ENCODE data around the gene KLHL35.

The KLHL35 gene

DNA sequence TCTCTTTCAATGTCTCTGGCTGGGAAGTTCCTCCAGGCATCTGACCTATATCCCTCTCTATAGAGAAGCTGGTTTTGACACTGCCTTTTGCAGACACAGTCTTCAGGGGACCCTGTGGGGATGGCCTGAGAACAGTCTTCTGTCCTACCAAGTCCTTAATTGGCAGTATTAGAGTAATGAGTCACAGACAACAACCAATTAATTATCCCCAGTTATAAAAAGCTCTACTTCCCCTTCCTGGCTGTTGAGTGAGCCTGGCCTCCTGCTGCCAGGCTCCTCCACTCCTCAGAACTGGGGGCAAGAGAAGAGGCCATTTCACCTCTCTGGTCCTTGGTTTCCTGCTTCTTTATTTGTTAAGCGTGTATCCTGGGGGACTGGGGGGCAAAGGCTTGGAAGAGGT is 41.2 kb upstream of the KLHL35 start:
- TF ChIP-seq FOXP2 (optimal IDR thresholded peaks at IDR 0.05; ENCODE audit: borderline replicate concordance, extremely low read depth, extremely low read length, insufficient read depth), result no peak
- TF ChIP-seq REST (IDR thresholded peaks at IDR 0.05; ENCODE audit: insufficient read depth in 1 of 2, low read depth in 2 of 2, low read length in 2 of 2), result no peak
- peak; percentile 39; the same call in 1 of the 2 replicates for TF ChIP-seq POLR2AphosphoS5 (IDR thresholded peaks at IDR 0.05; ENCODE audit: low read depth, low read length)

DNA sequence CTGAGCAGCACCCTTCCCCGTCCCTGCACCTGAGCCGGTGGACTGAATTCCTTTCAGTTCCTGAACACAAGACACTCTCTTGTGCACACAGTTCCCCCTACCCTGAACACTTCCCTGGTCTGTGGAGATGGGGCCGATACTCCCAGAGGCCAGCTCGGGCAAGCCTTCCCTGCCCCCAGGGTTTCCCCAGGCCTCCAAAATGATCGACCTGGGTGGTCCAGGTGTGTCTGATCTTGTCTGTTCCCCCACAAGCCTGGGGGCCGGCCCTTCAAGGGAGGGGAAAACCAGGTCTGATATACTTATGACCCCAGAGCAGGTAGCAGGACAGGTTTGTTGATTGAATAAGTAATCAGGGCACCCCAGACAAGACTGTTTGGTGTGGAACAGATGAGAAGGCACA is 40.7 kb upstream of the KLHL35 start:
- TF ChIP-seq TAF1 (IDR thresholded peaks at IDR 0.05; ENCODE audit: borderline replicate concordance, insufficient read depth, low read length) (no peak), SIN3A (IDR thresholded peaks at IDR 0.05; ENCODE audit: borderline replicate concordance, insufficient read depth, low read length) (no peak), POLR2AphosphoS5 (IDR thresholded peaks at IDR 0.05; ENCODE audit: low read depth, low read length) (no peak), REST (IDR thresholded peaks at IDR 0.05; ENCODE audit: insufficient read depth in 1 of 2, low read depth in 2 of 2, low read length in 2 of 2) (no peak), FOXP2 (optimal IDR thresholded peaks at IDR 0.05; ENCODE audit: borderline replicate concordance, extremely low read depth, extremely low read length, insufficient read depth) (no peak)

DNA sequence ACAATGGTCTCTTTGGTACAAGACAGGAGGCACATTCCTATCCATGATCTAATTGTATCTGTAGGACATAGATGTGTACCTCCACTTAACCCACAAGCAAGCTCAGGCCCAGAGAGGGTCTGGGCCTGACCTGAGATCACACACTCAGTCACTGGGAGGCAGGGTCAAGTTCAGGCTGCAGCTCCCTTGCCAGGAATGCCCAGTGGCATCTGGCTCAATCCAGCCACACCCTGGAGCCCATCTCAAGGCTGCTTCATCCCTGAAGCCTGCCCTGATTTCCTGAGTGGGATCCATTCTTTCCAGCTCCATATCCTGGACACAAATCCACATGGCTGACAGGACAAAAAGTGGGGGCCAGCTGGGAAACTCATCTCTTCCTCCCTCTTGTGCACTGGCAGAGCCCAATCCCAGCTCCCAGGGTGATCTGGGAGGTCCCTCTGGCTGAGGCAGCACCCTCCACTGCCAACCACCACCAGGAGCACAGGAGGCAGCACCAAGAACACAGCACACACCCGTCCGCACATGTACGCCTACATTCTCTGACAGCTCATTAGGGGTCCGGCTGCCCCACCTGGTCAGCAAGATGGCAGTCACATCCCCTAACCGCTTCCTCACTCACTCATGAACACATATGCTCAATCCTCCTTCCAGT is 39.2 kb upstream of the KLHL35 start:
- TF ChIP-seq REST (IDR thresholded peaks at IDR 0.05; ENCODE audit: insufficient read depth in 1 of 2, low read depth in 2 of 2, low read length in 2 of 2) (no peak), SIN3A (IDR thresholded peaks at IDR 0.05; ENCODE audit: borderline replicate concordance, insufficient read depth, low read length) (no peak), FOXP2 (optimal IDR thresholded peaks at IDR 0.05; ENCODE audit: borderline replicate concordance, extremely low read depth, extremely low read length, insufficient read depth) (no peak), TAF1 (IDR thresholded peaks at IDR 0.05; ENCODE audit: borderline replicate concordance, insufficient read depth, low read length) (no peak), POLR2AphosphoS5 (IDR thresholded peaks at IDR 0.05; ENCODE audit: low read depth, low read length) (no peak)

- TF ChIP-seq FOXP2 (optimal IDR thresholded peaks at IDR 0.05; ENCODE audit: borderline replicate concordance, extremely low read depth, extremely low read length, insufficient read depth) (no peak), TAF1 (IDR thresholded peaks at IDR 0.05; ENCODE audit: borderline replicate concordance, insufficient read depth, low read length) (no peak), SIN3A (IDR thresholded peaks at IDR 0.05; ENCODE audit: borderline replicate concordance, insufficient read depth, low read length) (no peak), POLR2AphosphoS5 (IDR thresholded peaks at IDR 0.05; ENCODE audit: low read depth, low read length) (no peak), REST (IDR thresholded peaks at IDR 0.05; ENCODE audit: insufficient read depth in 1 of 2, low read depth in 2 of 2, low read length in 2 of 2) (no peak)
Observed at GRCh38 chr11:75471176-75471973, 38.4 kb upstream of the KLHL35 start.

Measured in PFSK-1 (cell line).